B cell (primary cell): ENCODE results near the gene CREB3L4.

Experiments
- CTCF ChIP-seq: fragments of 200-600 bp; IDR thresholded peaks from one replicate; pipeline ENCODE4 v1.8.0; 2022; ENCODE audit warnings: antibody characterized with exemption, mild to moderate bottlenecking
- EZH2 ChIP-seq: IDR thresholded peaks from 2 replicates; pipeline ENCODE4 v1.6.1; 2012; ENCODE audit warnings: borderline replicate concordance, low read depth, mild to moderate bottlenecking, moderate library complexity, low read length; ENCODE audit not compliant: insufficient read depth, poor library complexity, severe bottlenecking

DNA sequence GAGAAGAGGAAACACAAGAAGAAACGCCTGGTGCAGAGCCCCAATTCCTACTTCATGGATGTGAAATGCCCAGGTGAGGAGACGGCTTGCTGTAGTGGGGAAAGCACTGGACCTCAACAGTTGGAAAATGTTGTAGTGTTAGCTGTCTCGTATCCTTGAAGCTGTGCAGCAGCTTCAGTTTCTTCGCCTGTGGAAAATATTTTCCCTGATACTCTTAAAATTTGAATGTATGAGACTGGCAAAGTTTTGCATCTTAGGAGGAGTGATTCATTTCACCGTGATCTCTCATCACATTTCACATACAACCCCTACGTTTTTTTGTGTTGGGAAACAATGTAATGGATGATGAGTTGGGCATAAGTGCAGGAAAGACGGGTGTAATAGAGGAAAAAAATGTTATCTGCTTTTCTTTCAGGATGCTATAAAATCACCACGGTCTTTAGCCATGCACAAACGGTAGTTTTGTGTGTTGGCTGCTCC lies 23.5 kb downstream of the CREB3L4 start:
- TF ChIP-seq CTCF: no peak
- no peak for TF ChIP-seq EZH2
